ENCODE measurements around the gene GSTP1.
"Not testable (repeated sequence)": the region's sequence is repeated elsewhere in the genome, so short reads cannot be mapped to it uniquely, and the experiment has no call there.

Gene GSTP1

GRCh38 chr11:67612751-67613150 lies 29.1 kb downstream of the GSTP1 start:
- Mint-ChIP-seq H3K27me3 (no peaks in the 10 kb centered on the region), H3K4me3 (no peak overlapping the region), H3K36me3 (ENCODE audit: low read depth) (peaks cover 32% of the 10 kb centered on the region), H3K9me3 (no peaks in the 10 kb centered on the region), H3K27ac (peak overlapping the region; percentile 95), H3K4me1 (ENCODE audit: low read depth) (peaks cover 39% of the 10 kb centered on the region)

- H3K9me3 Mint-ChIP-seq: no peaks in the 10 kb centered on the region
- H3K4me3 Mint-ChIP-seq: peak overlapping the region; percentile 74
- peak overlapping the region; percentile 95 for H3K27ac Mint-ChIP-seq
- H3K36me3 Mint-ChIP-seq (ENCODE audit: low read depth): peaks cover 29% of the 10 kb centered on the region
- H3K4me1 Mint-ChIP-seq (ENCODE audit: low read depth): peaks cover 32% of the 10 kb centered on the region
- H3K27me3 Mint-ChIP-seq: no peaks in the 10 kb centered on the region
Measured at GRCh38 chr11:67613313-67613959, 29.8 kb downstream of the GSTP1 start.

- peak overlapping the region; percentile 74 for H3K4me3 Mint-ChIP-seq
- H3K36me3 Mint-ChIP-seq (ENCODE audit: low read depth): peaks cover 22% of the 10 kb centered on the region
- H3K4me1 Mint-ChIP-seq (ENCODE audit: low read depth): peaks cover 27% of the 10 kb centered on the region
- no peaks in the 10 kb centered on the region for H3K27me3 Mint-ChIP-seq
- H3K27ac Mint-ChIP-seq: peak overlapping the region; percentile 95
- H3K9me3 Mint-ChIP-seq: no peaks in the 10 kb centered on the region
Measured at GRCh38 chr11:67613960-67614715, 30.5 kb downstream of the GSTP1 start.

- Mint-ChIP-seq H3K27me3 (no peaks in the 10 kb centered on the region), H3K4me3 (peak overlapping the region; percentile 74), H3K27ac (peak overlapping the region; percentile 95), H3K36me3 (ENCODE audit: low read depth) (peaks cover 16% of the 10 kb centered on the region), H3K9me3 (no peaks in the 10 kb centered on the region), H3K4me1 (ENCODE audit: low read depth) (peaks cover 27% of the 10 kb centered on the region)
Measured at GRCh38 chr11:67614730-67615714, 31.4 kb downstream of the GSTP1 start.

GRCh38 chr11:67615728-67616430 lies 32.3 kb downstream of the GSTP1 start:
- Mint-ChIP-seq H3K36me3 (ENCODE audit: low read depth) (peaks cover 11% of the 10 kb centered on the region), H3K4me3 (peak overlapping the region; percentile 69), H3K27me3 (no peaks in the 10 kb centered on the region), H3K4me1 (ENCODE audit: low read depth) (peaks cover 27% of the 10 kb centered on the region), H3K27ac (peak overlapping the region; percentile 70), H3K9me3 (no peaks in the 10 kb centered on the region)

- Mint-ChIP-seq H3K4me3 (peak overlapping the region; percentile 69), H3K27me3 (no peaks in the 10 kb centered on the region), H3K36me3 (ENCODE audit: low read depth) (peaks cover 10% of the 10 kb centered on the region), H3K9me3 (no peaks in the 10 kb centered on the region), H3K27ac (peak overlapping the region; percentile 70), H3K4me1 (ENCODE audit: low read depth) (peaks cover 27% of the 10 kb centered on the region)
Measured at GRCh38 chr11:67616431-67617242, 33.0 kb downstream of the GSTP1 start.

GRCh38 chr11:67617243-67617953 lies 33.8 kb downstream of the GSTP1 start:
- no peak overlapping the region for H3K4me3 Mint-ChIP-seq
- H3K27ac Mint-ChIP-seq: peak overlapping the region; percentile 23
- H3K27me3 Mint-ChIP-seq: no peaks in the 10 kb centered on the region
- peaks cover 27% of the 10 kb centered on the region for H3K4me1 Mint-ChIP-seq (ENCODE audit: low read depth)
- H3K36me3 Mint-ChIP-seq (ENCODE audit: low read depth): peaks cover 3% of the 10 kb centered on the region
- H3K9me3 Mint-ChIP-seq: no peaks in the 10 kb centered on the region

GRCh38 chr11:67618901-67619659 lies 35.5 kb downstream of the GSTP1 start:
- H3K36me3 Mint-ChIP-seq (ENCODE audit: low read depth): not testable (repeated sequence)

GRCh38 chr11:67619683-67620618 lies 36.3 kb downstream of the GSTP1 start:
- not testable (repeated sequence) for H3K4me1 Mint-ChIP-seq (ENCODE audit: low read depth); H3K36me3 Mint-ChIP-seq (ENCODE audit: low read depth); H3K9me3 Mint-ChIP-seq; H3K27ac Mint-ChIP-seq; H3K27me3 Mint-ChIP-seq; H3K4me3 Mint-ChIP-seq

More at GRCh38 chr11:67618901-67619659, 35.5 kb downstream of the GSTP1 start:
- not testable (repeated sequence) for H3K27ac Mint-ChIP-seq, H3K9me3 Mint-ChIP-seq, H3K27me3 Mint-ChIP-seq, H3K4me3 Mint-ChIP-seq
- H3K4me1 Mint-ChIP-seq (ENCODE audit: low read depth): peaks cover 16% of the 10 kb centered on the region

- not testable (repeated sequence) for H3K9me3 Mint-ChIP-seq; H3K27me3 Mint-ChIP-seq; H3K36me3 Mint-ChIP-seq (ENCODE audit: low read depth); H3K4me1 Mint-ChIP-seq (ENCODE audit: low read depth); H3K27ac Mint-ChIP-seq; H3K4me3 Mint-ChIP-seq
Measured at GRCh38 chr11:67620621-67621020, 37.0 kb downstream of the GSTP1 start.

GRCh38 chr11:67621928-67622327 lies 38.3 kb downstream of the GSTP1 start:
- not testable (repeated sequence) for H3K9me3 Mint-ChIP-seq; H3K36me3 Mint-ChIP-seq (ENCODE audit: low read depth); H3K4me3 Mint-ChIP-seq; H3K4me1 Mint-ChIP-seq (ENCODE audit: low read depth); H3K27ac Mint-ChIP-seq; H3K27me3 Mint-ChIP-seq

- not testable (repeated sequence) for H3K9me3 Mint-ChIP-seq; H3K27ac Mint-ChIP-seq; H3K36me3 Mint-ChIP-seq (ENCODE audit: low read depth); H3K27me3 Mint-ChIP-seq; H3K4me3 Mint-ChIP-seq; H3K4me1 Mint-ChIP-seq (ENCODE audit: low read depth)
Measured at GRCh38 chr11:67622905-67623304, 39.3 kb downstream of the GSTP1 start.

All from stimulated activated naive CD8-positive, alpha-beta T cell treated with anti-CD3 and anti-CD28 coated beads, Interleukin-15, Interleukin-2, amounts not matched to agents 100 ng/mL and 50 ng/mL, for 24 hours (primary cell).